ENCODE results near the gene LRRC4C. TPM values are rescaled to one million over a fixed set of nuclear protein-coding genes. Genes with fewer than 3 reads are reported as not detected.

Gene LRRC4C
- total RNA-seq, 1 experiment from 2014 or later: 0.13 TPM

DNA sequence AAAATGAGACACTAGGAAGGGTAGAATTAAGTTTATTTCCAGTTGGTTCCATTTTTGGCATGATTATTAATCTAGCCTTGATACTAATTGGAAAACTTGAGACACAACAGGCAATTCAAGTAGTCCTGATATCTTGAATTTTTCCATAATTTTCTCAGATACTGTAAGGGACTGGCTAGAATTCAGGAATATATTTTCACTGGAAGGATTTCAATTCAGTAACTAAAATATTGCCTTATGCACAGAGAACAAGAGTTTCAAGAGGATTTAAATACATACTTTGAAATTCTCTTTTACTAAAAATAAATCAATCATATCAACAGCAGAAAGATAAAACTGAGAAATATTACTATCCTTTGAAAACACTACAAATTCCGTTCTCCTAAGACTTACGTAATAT is 632.9 kb downstream of the LRRC4C start:
- no peak overlapping the region for H3K9ac ChIP-seq (ENCODE audit: extremely low read depth, insufficient read length, low read length)
- H3K56ac ChIP-seq (ENCODE audit: insufficient read length, low read depth, low read length): no peak overlapping the region
- H3K4me1 ChIP-seq (ENCODE audit: insufficient read depth, low read length): no peaks in the 10 kb centered on the region
- no peak overlapping the region for H3K4ac ChIP-seq (ENCODE audit: low read depth, low read length)
- Mint-ChIP-seq H3K4me1 (no peaks in the 10 kb centered on the region), H3K36me3 (ENCODE audit: insufficient read depth in 1 of 3, low read depth in 3 of 3) (peaks cover 0 to 1% (median 0%) of the 10 kb centered on the region in 3 experiments; a peak in 1 of 7 replicates), H3K9me3 (no peaks in the 10 kb centered on the region), H3K27ac (no peak overlapping the region), H3K4me3 (no peak overlapping the region), H3K27me3 (ENCODE audit: low read depth) (no peaks in the 10 kb centered on the region)
- H2AK5ac ChIP-seq (ENCODE audit: insufficient read length, low read length): no peak overlapping the region
- H2BK120ac ChIP-seq (ENCODE audit: low read depth, low read length, poor library complexity, severe bottlenecking): no peak overlapping the region
- H3K27ac ChIP-seq (ENCODE audit: insufficient read length, low read depth, low read length): no peak overlapping the region
- H3K79me2 ChIP-seq (ENCODE audit: insufficient read depth, low read length): no peaks in the 10 kb centered on the region
- no peak overlapping the region for H2BK5ac ChIP-seq (ENCODE audit: insufficient read length, low read length)
- H2BK15ac ChIP-seq (ENCODE audit: low read depth, low read length): no peak overlapping the region
- H4K8ac ChIP-seq (replicated peaks; ENCODE audit: insufficient read length, low read depth, low read length): no peak overlapping the region
- no peak overlapping the region for H3K18ac ChIP-seq (ENCODE audit: insufficient read length, low read depth, low read length)
- no peak overlapping the region for H2BK12ac ChIP-seq (ENCODE audit: insufficient read length, low read depth, low read length)
- no peak overlapping the region for H2AFZ ChIP-seq (ENCODE audit: low read length)
- no peak overlapping the region for H3K14ac ChIP-seq (ENCODE audit: insufficient read depth, low read length)
- no peak overlapping the region for H3K23ac ChIP-seq (ENCODE audit: insufficient read length, low read depth, low read length)
- H4K5ac ChIP-seq (ENCODE audit: insufficient read length, low read depth, low read length): no peak overlapping the region
- TF ChIP-seq, protein P1, sequence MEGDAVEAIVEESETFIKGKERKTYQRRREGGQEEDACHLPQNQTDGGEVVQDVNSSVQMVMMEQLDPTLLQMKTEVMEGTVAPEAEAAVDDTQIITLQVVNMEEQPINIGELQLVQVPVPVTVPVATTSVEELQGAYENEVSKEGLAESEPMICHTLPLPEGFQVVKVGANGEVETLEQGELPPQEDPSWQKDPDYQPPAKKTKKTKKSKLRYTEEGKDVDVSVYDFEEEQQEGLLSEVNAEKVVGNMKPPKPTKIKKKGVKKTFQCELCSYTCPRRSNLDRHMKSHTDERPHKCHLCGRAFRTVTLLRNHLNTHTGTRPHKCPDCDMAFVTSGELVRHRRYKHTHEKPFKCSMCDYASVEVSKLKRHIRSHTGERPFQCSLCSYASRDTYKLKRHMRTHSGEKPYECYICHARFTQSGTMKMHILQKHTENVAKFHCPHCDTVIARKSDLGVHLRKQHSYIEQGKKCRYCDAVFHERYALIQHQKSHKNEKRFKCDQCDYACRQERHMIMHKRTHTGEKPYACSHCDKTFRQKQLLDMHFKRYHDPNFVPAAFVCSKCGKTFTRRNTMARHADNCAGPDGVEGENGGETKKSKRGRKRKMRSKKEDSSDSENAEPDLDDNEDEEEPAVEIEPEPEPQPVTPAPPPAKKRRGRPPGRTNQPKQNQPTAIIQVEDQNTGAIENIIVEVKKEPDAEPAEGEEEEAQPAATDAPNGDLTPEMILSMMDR (conservative IDR thresholded peaks at IDR 0.05): no peak
- no peak overlapping the region for H4K91ac ChIP-seq (ENCODE audit: insufficient read length, low read depth, low read length)
- H3K23me2 ChIP-seq (ENCODE audit: insufficient read length, low read depth, low read length, poor library complexity, severe bottlenecking): no peaks in the 10 kb centered on the region
- no peak overlapping the region for H3T11ph ChIP-seq (ENCODE audit: low read length)
- H2BK20ac ChIP-seq (ENCODE audit: low read depth, low read length, poor library complexity, severe bottlenecking): no peak overlapping the region
- H4K20me1 ChIP-seq (ENCODE audit: control insufficient read depth, insufficient read depth, insufficient read length): no peaks in the 10 kb centered on the region
- no peaks in the 10 kb centered on the region for H3K27me3 ChIP-seq (ENCODE audit: insufficient read depth, low read length)
- no peaks in the 10 kb centered on the region for H3K79me1 ChIP-seq (ENCODE audit: insufficient read depth, low read depth, low read length, poor library complexity, severe bottlenecking)
- no peaks in the 10 kb centered on the region for H3K9me3 ChIP-seq (ENCODE audit: control insufficient read depth, low read depth, low read length)
- DNase-seq: no peak
- no CpG with 5 or more reads among the region's 2 CpGs for WGBS (ENCODE audit: extremely low coverage, insufficient read length, low lambda C conversion rate)
- no peak overlapping the region for H3K4me2 ChIP-seq (ENCODE audit: insufficient read depth, insufficient read length, low read length)

All from H9 (cell line).